Activated CD4-positive, alpha-beta T cell treated with anti-CD3 and anti-CD28 coated beads, Interleukin-2, amount 10 ng/mL, durations not matched to agents 7 days and 5 days (primary cell): Measurements from ENCODE around the gene CDON. TPM values are rescaled to one million over a fixed set of nuclear protein-coding genes. Genes with fewer than 3 reads are reported as not detected.

Source experiments
- CTCF ChIA-PET: fragments of 350-600 bp; sonication (Branson Sonifier 250); formaldehyde crosslinking; loops from one replicate; lab custom pipeline; 2021; ENCODE audit warnings: antibody characterized with exemption; lab: Charles Lee
- POLR2A ChIA-PET: fragments of 350-600 bp; sonication (Branson Sonifier 250); formaldehyde crosslinking; loops from one replicate; lab custom pipeline; 2021; ENCODE audit warnings: antibody characterized with exemption; lab: Charles Lee
- DNase-seq: peaks from one replicate; pipeline ENCODE4 v3.0.0-alpha.2; 2020
- H3K27ac Mint-ChIP-seq: one replicate; pipeline ENCODE4 v1.8.0; 2021; ENCODE audit warnings: mild to moderate bottlenecking, moderate library complexity, mixed read lengths
- H3K27me3 Mint-ChIP-seq: one replicate; pipeline ENCODE4 v1.8.0; 2021; ENCODE audit warnings: mixed read lengths
- H3K36me3 Mint-ChIP-seq: one replicate; pipeline ENCODE4 v1.8.0; 2021; ENCODE audit warnings: low read depth, mixed read lengths
- H3K4me1 Mint-ChIP-seq: one replicate; pipeline ENCODE4 v1.8.0; 2021; ENCODE audit warnings: mixed read lengths
- H3K4me3 Mint-ChIP-seq: one replicate; pipeline ENCODE4 v1.8.0; 2021; ENCODE audit warnings: mild to moderate bottlenecking, moderate library complexity, mixed read lengths
- H3K9me3 Mint-ChIP-seq: one replicate; pipeline ENCODE4 v1.8.0; 2021; ENCODE audit warnings: mixed read lengths
- total RNA-seq, 2 experiments: library from RNA; stranded (reverse); gene quantifications; one replicate each; pipeline ENCODE4 v1.2.3, GENCODE V29; 2021

Gene CDON
- total RNA-seq, 2 experiments from 2014 or later, result 2.6 to 3.4 TPM

GRCh38 chr11:126054408-126054807, 8.3 kb downstream of the CDON start:
- ChIA-PET CTCF (no interaction called here), POLR2A (no interaction called here)
- H3K27ac Mint-ChIP-seq, result no peak overlapping the region
- peaks cover 17% of the 10 kb centered on the region for H3K27me3 Mint-ChIP-seq
- H3K9me3 Mint-ChIP-seq, result no peaks in the 10 kb centered on the region
- no peaks in the 10 kb centered on the region for H3K4me1 Mint-ChIP-seq
- no peak overlapping the region for H3K4me3 Mint-ChIP-seq
- H3K36me3 Mint-ChIP-seq, result no peaks in the 10 kb centered on the region
- DNase-seq, result no peak

GRCh38 chr11:126053415-126054286, 9.0 kb downstream of the CDON start:
- no peaks in the 10 kb centered on the region for H3K9me3 Mint-ChIP-seq
- H3K27ac Mint-ChIP-seq, result no peak overlapping the region
- H3K36me3 Mint-ChIP-seq, result no peaks in the 10 kb centered on the region
- peaks cover 11% of the 10 kb centered on the region for H3K27me3 Mint-ChIP-seq
- ChIA-PET CTCF (no interaction called here), POLR2A (no interaction called here)
- no peak overlapping the region for H3K4me3 Mint-ChIP-seq
- no peaks in the 10 kb centered on the region for H3K4me1 Mint-ChIP-seq
- DNase-seq, result no peak

GRCh38 chr11:126051117-126051516, 11.5 kb downstream of the CDON start:
- H3K36me3 Mint-ChIP-seq, result no peaks in the 10 kb centered on the region
- ChIA-PET POLR2A (no interaction called here), CTCF (interaction anchor here (0.7 to 0.9 kb wide), 2 partner anchors 9 to 128 kb away, joined by 3 read pairs; no protein-coding TSS in a partner anchor)
- DNase-seq, result no peak
- no peak overlapping the region for H3K27ac Mint-ChIP-seq
- H3K4me3 Mint-ChIP-seq, result no peak overlapping the region
- no peaks in the 10 kb centered on the region for H3K4me1 Mint-ChIP-seq
- no peaks in the 10 kb centered on the region for H3K27me3 Mint-ChIP-seq
- no peaks in the 10 kb centered on the region for H3K9me3 Mint-ChIP-seq

- H3K4me1 Mint-ChIP-seq, result no peaks in the 10 kb centered on the region
- H3K27me3 Mint-ChIP-seq, result no peaks in the 10 kb centered on the region
- no peak overlapping the region for H3K27ac Mint-ChIP-seq
- H3K9me3 Mint-ChIP-seq, result no peaks in the 10 kb centered on the region
- no peaks in the 10 kb centered on the region for H3K36me3 Mint-ChIP-seq
- H3K4me3 Mint-ChIP-seq, result no peak overlapping the region
- ChIA-PET POLR2A (no interaction called here), CTCF (no interaction called here)
- DNase-seq, result no peak
These were observed 13.5 kb downstream of the CDON start for GRCh38 chr11:126049159-126049558.

GRCh38 chr11:126048197-126048596, 14.5 kb downstream of the CDON start:
- no peaks in the 10 kb centered on the region for H3K27me3 Mint-ChIP-seq
- CTCF ChIA-PET, result no interaction called here
- POLR2A ChIA-PET, result no interaction called here

GRCh38 chr11:126046570-126047195, 16.0 kb downstream of the CDON start:
- H3K4me3 Mint-ChIP-seq, result no peak overlapping the region
- ChIA-PET CTCF (interaction anchor here (0.7 kb wide), 1 partner anchor 382 kb away, joined by 3 read pairs; no protein-coding TSS in a partner anchor), POLR2A (no interaction called here)
- no peak for DNase-seq
- no peaks in the 10 kb centered on the region for H3K9me3 Mint-ChIP-seq
- no peaks in the 10 kb centered on the region for H3K27me3 Mint-ChIP-seq
- H3K27ac Mint-ChIP-seq, result no peak overlapping the region
- no peaks in the 10 kb centered on the region for H3K4me1 Mint-ChIP-seq
- H3K36me3 Mint-ChIP-seq, result no peaks in the 10 kb centered on the region

More at GRCh38 chr11:126048197-126048596, 14.5 kb downstream of the CDON start:
- Mint-ChIP-seq H3K4me3 (no peak overlapping the region), H3K4me1 (no peaks in the 10 kb centered on the region), H3K36me3 (no peaks in the 10 kb centered on the region), H3K27ac (no peak overlapping the region), H3K9me3 (no peaks in the 10 kb centered on the region)
- DNase-seq, result no peak

- Mint-ChIP-seq H3K9me3 (no peaks in the 10 kb centered on the region), H3K27me3 (no peaks in the 10 kb centered on the region), H3K4me1 (no peaks in the 10 kb centered on the region), H3K36me3 (no peaks in the 10 kb centered on the region), H3K27ac (no peak overlapping the region), H3K4me3 (no peak overlapping the region)
- DNase-seq, result no peak
- ChIA-PET CTCF (no interaction called here), POLR2A (no interaction called here)
These were observed 23.0 kb downstream of the CDON start for GRCh38 chr11:126039485-126040271.

- no peaks in the 10 kb centered on the region for H3K4me1 Mint-ChIP-seq
- no peaks in the 10 kb centered on the region for H3K36me3 Mint-ChIP-seq
- no peak for DNase-seq
- no peaks in the 10 kb centered on the region for H3K9me3 Mint-ChIP-seq
- H3K27ac Mint-ChIP-seq, result no peak overlapping the region
- no peak overlapping the region for H3K4me3 Mint-ChIP-seq
- ChIA-PET CTCF (no interaction called here), POLR2A (no interaction called here)
- H3K27me3 Mint-ChIP-seq, result peaks cover 9% of the 10 kb centered on the region
These were observed 26.9 kb downstream of the CDON start for GRCh38 chr11:126035718-126036117.

GRCh38 chr11:126034933-126035425, 27.7 kb downstream of the CDON start:
- Mint-ChIP-seq H3K36me3 (no peaks in the 10 kb centered on the region), H3K27ac (no peak overlapping the region), H3K27me3 (peaks cover 12% of the 10 kb centered on the region), H3K9me3 (no peaks in the 10 kb centered on the region), H3K4me1 (no peaks in the 10 kb centered on the region), H3K4me3 (no peak overlapping the region)
- ChIA-PET POLR2A (no interaction called here), CTCF (interaction anchor here (0.6 kb wide), 1 partner anchor 13 kb away, joined by 3 read pairs; no protein-coding TSS in a partner anchor)
- DNase-seq, result no peak

- Mint-ChIP-seq H3K4me1 (no peaks in the 10 kb centered on the region), H3K27me3 (peaks cover 17% of the 10 kb centered on the region), H3K36me3 (no peaks in the 10 kb centered on the region), H3K27ac (no peak overlapping the region), H3K9me3 (no peaks in the 10 kb centered on the region), H3K4me3 (no peak overlapping the region)
- no peak for DNase-seq
- POLR2A ChIA-PET, result no interaction called here
- CTCF ChIA-PET, result interaction anchor here (0.6 kb wide), 1 partner anchor 12 kb away, joined by 3 read pairs; no protein-coding TSS in a partner anchor
These were observed 28.4 kb downstream of the CDON start for GRCh38 chr11:126034039-126034932.

- ChIA-PET CTCF (no interaction called here), POLR2A (no interaction called here)
- Mint-ChIP-seq H3K4me1 (no peaks in the 10 kb centered on the region), H3K9me3 (no peaks in the 10 kb centered on the region), H3K36me3 (no peaks in the 10 kb centered on the region), H3K27me3 (peaks cover 17% of the 10 kb centered on the region), H3K4me3 (no peak overlapping the region), H3K27ac (no peak overlapping the region)
- no peak for DNase-seq
These were observed 30.3 kb downstream of the CDON start for GRCh38 chr11:126032375-126032774.

GRCh38 chr11:126029805-126030204, 32.9 kb downstream of the CDON start:
- Mint-ChIP-seq H3K4me3 (no peak overlapping the region), H3K36me3 (no peaks in the 10 kb centered on the region), H3K4me1 (no peaks in the 10 kb centered on the region), H3K27ac (no peak overlapping the region), H3K9me3 (no peaks in the 10 kb centered on the region), H3K27me3 (peaks cover 17% of the 10 kb centered on the region)
- no peak for DNase-seq
- ChIA-PET CTCF (no interaction called here), POLR2A (no interaction called here)
